Lung (tissue), 12 donors: ENCODE results near the gene KLK8. TPM values are rescaled to one million over a fixed set of nuclear protein-coding genes. Genes with fewer than 3 reads are reported as not detected.
"Not testable (repeated sequence)": the region's sequence is repeated elsewhere in the genome, so short reads cannot be mapped to it uniquely, and the experiment has no call there.

Experiments used
- ATAC-seq: fragments of 200-7000 bp; cut with Tn5 transposase; one replicate; pipeline ENCODE4 v1.9.1; 2020; ENCODE audit warnings: moderate number of reproducible peaks; ENCODE audit not compliant: insufficient read depth, low FRiP score
- DNase-seq, 3 donors: peaks; one replicate each; pipeline ENCODE4 v3.0.0-alpha.2; 2013 to 2017
- H3K27ac ChIP-seq, 2 donors: one replicate each; pipeline ENCODE4 v1.5.1; 2013; ENCODE audit warnings: mild to moderate bottlenecking in 2 of 2, moderate library complexity in 2 of 2, control low read depth in 1 of 2, inconsistent platforms in 1 of 2, low read depth in 1 of 2, low read length in 1 of 2
- H3K27me3 ChIP-seq, 3 donors: one replicate each; pipeline ENCODE4 v1.5.1; 2013; ENCODE audit warnings: low read length in 2 of 3; ENCODE audit not compliant: control insufficient read depth in 3 of 3, insufficient read depth in 3 of 3
- H3K36me3 ChIP-seq, 4 donors: one replicate each; pipeline ENCODE4 v1.5.1; 2013; ENCODE audit warnings: low read length in 4 of 4, mild to moderate bottlenecking in 1 of 4, moderate library complexity in 1 of 4; ENCODE audit not compliant: control insufficient read depth in 4 of 4, insufficient read depth in 4 of 4
- H3K4me1 ChIP-seq, 5 donors: one replicate each; pipeline ENCODE4 v1.5.1; 2013; ENCODE audit warnings: low read length in 5 of 5, mild to moderate bottlenecking in 2 of 5, moderate library complexity in 1 of 5; ENCODE audit not compliant: control insufficient read depth in 5 of 5, insufficient read depth in 5 of 5
- H3K4me3 ChIP-seq: one replicate; pipeline ENCODE4 v1.5.1; 2013; ENCODE audit warnings: mild to moderate bottlenecking, control low read depth, moderate library complexity
- H3K9ac ChIP-seq, 2 donors: one replicate each; pipeline ENCODE4 v1.5.1; 2013; ENCODE audit warnings: low read length in 2 of 2, control low read depth in 1 of 2; ENCODE audit not compliant: insufficient read depth in 1 of 2
- H3K9me3 ChIP-seq, 4 donors: one replicate each; pipeline ENCODE4 v1.5.1; 2013; ENCODE audit warnings: low read length in 3 of 4, mild to moderate bottlenecking in 1 of 4, moderate library complexity in 1 of 4; ENCODE audit not compliant: control insufficient read depth in 4 of 4, insufficient read depth in 3 of 4
- CTCF ChIP-seq: IDR thresholded peaks from 2 replicates; pipeline ENCODE4 v1.5.1; 2012; ENCODE audit warnings: mild to moderate bottlenecking; ENCODE audit errors: control extremely low read depth, extremely low read depth
- WGBS, 2 donors: extraction: QIAGEN DNeasy Blood & Tissue Kit; methylation state at CpG; one replicate each; pipeline ENCODE4 v1.1.7; 2013; 5-methylcytosine and 5-hydroxymethylcytosine counted together
- polyA plus RNA-seq, 2 donors: library from polyadenylated mRNA; stranded (reverse); fragments of 200-250 nt; gene quantifications; one replicate each; pipeline ENCODE4 v1.2.1, GENCODE V29; 2013
- total RNA-seq, 2 donors: library from RNA; depleted of rRNA in 1 of 2; stranded (reverse); fragments of >200 nt in 1 of 2; gene quantifications; one replicate each; pipeline ENCODE4 v1.2.1, GENCODE V29; 2014 to 2021
- donor health status: control.
- donor health status: control.
- donor health status: Bipolar disorder and iron deficiency.
- donor health status: healthy.
- donor health status: DM: yes; HTN: yes; CAD: no.

Gene KLK8
- total and polyA plus RNA-seq, 4 donors: 0.39 to 0.74 TPM; not detected in 2

GRCh38 chr19:50972795-50973376 is 28.5 kb downstream of the KLK8 start:
- peaks cover 0 to 3% (median 0%) of the 10 kb centered on the region in 5 donors for H3K4me1 ChIP-seq
- no peak overlapping the region for H3K4me3 ChIP-seq
- no peaks in the 10 kb centered on the region for H3K36me3 ChIP-seq
- ATAC-seq (no peak), DNase-seq (no peak)
- no peaks in the 10 kb centered on the region for H3K27me3 ChIP-seq
- H3K9me3 ChIP-seq: no peaks in the 10 kb centered on the region
- no peak overlapping the region for H3K9ac ChIP-seq
- H3K27ac ChIP-seq: no peak overlapping the region
- WGBS, 2 donors: 75 to 78% methylated on average over 9 of the region's 9 CpGs
- no peak for TF ChIP-seq CTCF

- 70 to 76% methylated on average over 3 of the region's 3 CpGs for WGBS, 2 donors
- not testable (repeated sequence) for DNase-seq, H3K27me3 ChIP-seq, ATAC-seq, H3K9me3 ChIP-seq, H3K9ac ChIP-seq, H3K4me3 ChIP-seq, H3K27ac ChIP-seq, H3K36me3 ChIP-seq, H3K4me1 ChIP-seq
These were observed 31.6 kb downstream of the KLK8 start for GRCh38 chr19:50969810-50970209.

GRCh38 chr19:50969413-50969760 is 32.0 kb downstream of the KLK8 start, which contains the start of gene KLK6:
Gene KLK6, minus strand, starts transcription at chr19:50969591. Its CDS starts 1,487 bp downstream, at chr19:50968104.
- DNase-seq: no peak
- Histone ChIP-seq H3K4me1 (no peaks in the 10 kb centered on the region), H3K36me3 (no peaks in the 10 kb centered on the region), H3K27ac (no peak within 1 kb of the TSS), H3K4me3 (no peak within 1 kb of the TSS), H3K9ac (no peak within 1 kb of the TSS), H3K27me3 (no peaks in the 10 kb centered on the region), H3K9me3 (no peaks in the 10 kb centered on the region)
- TF ChIP-seq CTCF: no peak
- WGBS, 2 donors: 73 to 85% methylated on average over 19 of the region's 19 CpGs
- no peak for ATAC-seq

- Histone ChIP-seq H3K27me3 (no peaks in the 10 kb centered on the region), H3K27ac (no peak overlapping the region)
- no peak for TF ChIP-seq CTCF
These were observed 32.5 kb downstream of the KLK8 start for GRCh38 chr19:50968716-50969412.

More at GRCh38 chr19:50968716-50969412, 32.5 kb downstream of the KLK8 start:
- ATAC-seq: no peak
- no peak for DNase-seq
- Histone ChIP-seq H3K4me3 (no peak overlapping the region), H3K4me1 (no peaks in the 10 kb centered on the region), H3K36me3 (no peaks in the 10 kb centered on the region), H3K9me3 (no peaks in the 10 kb centered on the region), H3K9ac (no peak overlapping the region)
- WGBS, 2 donors: 41 to 50% methylated on average over 7 of the region's 7 CpGs
